Measurements from ENCODE around the gene GNB2.
"Not testable (repeated sequence)": the region's sequence is repeated elsewhere in the genome, so short reads cannot be mapped to it uniquely, and the experiment has no call there.

Gene GNB2

GRCh38 chr7:100665168-100665726 is 8.3 kb upstream of the GNB2 start:
- DNase-seq (ENCODE audit: low spot score) = no peak

GRCh38 chr7:100667331-100668068 is 6.0 kb upstream of the GNB2 start:
- no peak for DNase-seq (ENCODE audit: low spot score)

- no peak for DNase-seq (ENCODE audit: low spot score)
Measured at GRCh38 chr7:100668069-100668449, 5.5 kb upstream of the GNB2 start.

- not testable (repeated sequence) for DNase-seq (ENCODE audit: low spot score)
Measured at GRCh38 chr7:100669106-100669505, 4.4 kb upstream of the GNB2 start.

- DNase-seq (ENCODE audit: low spot score) = no peak
Measured at GRCh38 chr7:100670074-100670473, 3.5 kb upstream of the GNB2 start.

- DNase-seq (ENCODE audit: low spot score) = no peak
Measured at GRCh38 chr7:100671353-100672327, 1.9 kb upstream of the GNB2 start.

GRCh38 chr7:100673942-100674410 is 436 bp downstream of the GNB2 start:
- no peak for DNase-seq (ENCODE audit: low spot score)

GRCh38 chr7:100674411-100675104 is 1.0 kb downstream of the GNB2 start:
- DNase-seq (ENCODE audit: low spot score) = peak; percentile 25

GRCh38 chr7:100675105-100675451 is 1.5 kb downstream of the GNB2 start:
- no peak for DNase-seq (ENCODE audit: low spot score)

- peak; percentile 86 for DNase-seq (ENCODE audit: low spot score)
Measured at GRCh38 chr7:100675581-100676350, 2.2 kb downstream of the GNB2 start.

GRCh38 chr7:100676501-100677306 is 3.2 kb downstream of the GNB2 start:
- no peak for DNase-seq (ENCODE audit: low spot score)

- DNase-seq (ENCODE audit: low spot score) = no peak
Measured at GRCh38 chr7:100677308-100678267, 4.0 kb downstream of the GNB2 start.

- peak; percentile 40 for DNase-seq (ENCODE audit: low spot score)
Measured at GRCh38 chr7:100678291-100678984, 4.9 kb downstream of the GNB2 start.

GRCh38 chr7:100679129-100679926 is 5.8 kb downstream of the GNB2 start:
- peak; percentile 26 for DNase-seq (ENCODE audit: low spot score)

- DNase-seq (ENCODE audit: low spot score) = peak; percentile 8
Measured at GRCh38 chr7:100679927-100680575, 6.5 kb downstream of the GNB2 start.

GRCh38 chr7:100680576-100681271 is 7.2 kb downstream of the GNB2 start:
- DNase-seq (ENCODE audit: low spot score) = peak; percentile 13

Data from iPS-NIHi11 (cell line).